Stimulated activated CD8-positive, alpha-beta memory T cell treated with anti-CD3 and anti-CD28 coated beads, Interleukin-7, amount 100 ng/mL, for 24 hours (primary cell): ENCODE measurements around the gene STAM.
A peak's percentile ranks its signal among the peaks of the same experiment; 100 is the strongest.

Source experiments
- DNase-seq: peaks from one replicate; pipeline ENCODE4 v3.0.0-alpha.2; 2020; ENCODE audit warnings: low read depth

Gene STAM

GRCh38 chr10:17731331-17732020, 87.5 kb downstream of the STAM start:
- no peak for DNase-seq

GRCh38 chr10:17733620-17734019, 89.7 kb downstream of the STAM start:
- no peak for DNase-seq

GRCh38 chr10:17734432-17735080, 90.6 kb downstream of the STAM start:
- DNase-seq: no peak

- no peak for DNase-seq
Measured at GRCh38 chr10:17735166-17735941, 91.4 kb downstream of the STAM start.

- no peak for DNase-seq
Measured at GRCh38 chr10:17736223-17736622, 92.3 kb downstream of the STAM start.

GRCh38 chr10:17737027-17737965, 93.3 kb downstream of the STAM start:
- no peak for DNase-seq

- DNase-seq: no peak
Measured at GRCh38 chr10:17740668-17741067, 96.7 kb downstream of the STAM start.

- peak; percentile 62 for DNase-seq
Measured at GRCh38 chr10:17742918-17743317, 99.0 kb downstream of the STAM start.

- DNase-seq: no peak
Measured at GRCh38 chr10:17743437-17743836, 99.5 kb downstream of the STAM start.

GRCh38 chr10:17744341-17744861, 100.5 kb downstream of the STAM start:
- no peak for DNase-seq

GRCh38 chr10:17747883-17748550, 104.1 kb downstream of the STAM start:
- no peak for DNase-seq

GRCh38 chr10:17749890-17750289, 105.9 kb downstream of the STAM start:
- DNase-seq: no peak

GRCh38 chr10:17751781-17752445, 108.0 kb downstream of the STAM start, which contains the start of gene TMEM236:
Gene TMEM236 (plus strand): TSS chr10:17752201. CDS start chr10:17752296, 95 bp downstream.
- DNase-seq: no peak

- DNase-seq: no peak
Measured at GRCh38 chr10:17756557-17757217, 112.7 kb downstream of the STAM start.

GRCh38 chr10:17758200-17758599, 114.2 kb downstream of the STAM start:
- no peak for DNase-seq

GRCh38 chr10:17758896-17759295, 114.9 kb downstream of the STAM start:
- DNase-seq: no peak

GRCh38 chr10:17764142-17764541, 120.2 kb downstream of the STAM start:
- DNase-seq: no peak

- no peak for DNase-seq
Measured at GRCh38 chr10:17765602-17766001, 121.7 kb downstream of the STAM start.
